Esophagus muscularis mucosa (tissue), 4 donors: ENCODE measurements around the gene SLC39A3. TPM values are rescaled to one million over a fixed set of nuclear protein-coding genes. Genes with fewer than 3 reads are reported as not detected.

Source experiments
- DNase-seq: peaks from one replicate; pipeline ENCODE4 v3.0.0-alpha.2; 2017; ENCODE audit errors: extremely low spot score
- H3K27ac ChIP-seq, 4 donors: fragments of 200-600 bp; sonication (generic); replicated peaks in 1 of 4; 1 replicate in 3 of 4; 2 replicates in 1 of 4; pipeline ENCODE4 v1.5.1; 2016 to 2019; ENCODE audit warnings: mild to moderate bottlenecking in 1 of 4
- H3K27me3 ChIP-seq, 4 donors: fragments of 200-600 bp; sonication (generic); one replicate each; pipeline versions ENCODE4 v1.5.1 to v1.6.0; 2016 to 2019
- H3K36me3 ChIP-seq, 4 donors: fragments of 200-600 bp; sonication (generic); one replicate each; pipeline ENCODE4 v1.5.1; 2016 to 2019
- H3K4me1 ChIP-seq, 4 donors: fragments of 200-600 bp; sonication (generic); one replicate each; pipeline ENCODE4 v1.5.1; 2016 to 2019
- H3K4me3 ChIP-seq, 4 donors: fragments of 200-600 bp; sonication (generic); 1 replicate in 2 of 4; 2 replicates in 2 of 4; pipeline ENCODE4 v1.5.1; 2016 to 2019; ENCODE audit warnings: mild to moderate bottlenecking in 4 of 4, moderate library complexity in 1 of 4
- H3K9me3 ChIP-seq, 4 donors: fragments of 200-600 bp; sonication (generic); 1 replicate in 3 of 4; 2 replicates in 1 of 4; pipeline ENCODE4 v1.5.1; 2016 to 2019
- EP300 ChIP-seq: sonication (generic); formaldehyde crosslinking; IDR thresholded peaks from one replicate; pipeline ENCODE4 v1.6.1; 2017; ENCODE audit warnings: antibody characterized with exemption
- POLR2A ChIP-seq: fragments of 450-650 bp; IDR thresholded peaks from one replicate; pipeline ENCODE4 v1.6.1; 2017; ENCODE audit warnings: antibody characterized with exemption, moderate library complexity, mild to moderate bottlenecking, low read depth
- POLR2AphosphoS5 ChIP-seq, 2 donors: sonication (generic); formaldehyde crosslinking; IDR thresholded peaks; one replicate each; pipeline ENCODE4 v1.6.1; 2017; ENCODE audit warnings: antibody characterized with exemption in 2 of 2
- WGBS: methylation state at CpG from one replicate; pipeline ENCODE4 v1.1.5; 2018; 5-methylcytosine and 5-hydroxymethylcytosine counted together
- intact Hi-C: fragments of 100-400 bp; cut with DNase I; formaldehyde crosslinking; loops from one replicate; pipeline ENCODE4 v1.15.1; 2023
- total RNA-seq, 4 donors: library from RNA; depleted of rRNA; stranded (reverse); fragments of >200 nt; gene quantifications; one replicate each; pipeline versions ENCODE4 v1.1.0 to v1.2.1, GENCODE V29; 2016
- TF ChIP-seq, protein P1 (sequence below), 3 experiments: fragments of 200-600 bp in 2 of 3; fragments of 450-650 bp in 1 of 3; sonication (generic) in 2 of 3; IDR thresholded peaks; one replicate each; pipeline ENCODE4 v1.5.1; 2017 to 2019; ENCODE audit warnings: antibody characterized with exemption in 3 of 3, mild to moderate bottlenecking in 2 of 3, moderate library complexity in 1 of 3

SLC39A3 gene
- total RNA-seq, 4 donors from 2014 or later = 31.6 to 36.9 (median 33.8) TPM

DNA sequence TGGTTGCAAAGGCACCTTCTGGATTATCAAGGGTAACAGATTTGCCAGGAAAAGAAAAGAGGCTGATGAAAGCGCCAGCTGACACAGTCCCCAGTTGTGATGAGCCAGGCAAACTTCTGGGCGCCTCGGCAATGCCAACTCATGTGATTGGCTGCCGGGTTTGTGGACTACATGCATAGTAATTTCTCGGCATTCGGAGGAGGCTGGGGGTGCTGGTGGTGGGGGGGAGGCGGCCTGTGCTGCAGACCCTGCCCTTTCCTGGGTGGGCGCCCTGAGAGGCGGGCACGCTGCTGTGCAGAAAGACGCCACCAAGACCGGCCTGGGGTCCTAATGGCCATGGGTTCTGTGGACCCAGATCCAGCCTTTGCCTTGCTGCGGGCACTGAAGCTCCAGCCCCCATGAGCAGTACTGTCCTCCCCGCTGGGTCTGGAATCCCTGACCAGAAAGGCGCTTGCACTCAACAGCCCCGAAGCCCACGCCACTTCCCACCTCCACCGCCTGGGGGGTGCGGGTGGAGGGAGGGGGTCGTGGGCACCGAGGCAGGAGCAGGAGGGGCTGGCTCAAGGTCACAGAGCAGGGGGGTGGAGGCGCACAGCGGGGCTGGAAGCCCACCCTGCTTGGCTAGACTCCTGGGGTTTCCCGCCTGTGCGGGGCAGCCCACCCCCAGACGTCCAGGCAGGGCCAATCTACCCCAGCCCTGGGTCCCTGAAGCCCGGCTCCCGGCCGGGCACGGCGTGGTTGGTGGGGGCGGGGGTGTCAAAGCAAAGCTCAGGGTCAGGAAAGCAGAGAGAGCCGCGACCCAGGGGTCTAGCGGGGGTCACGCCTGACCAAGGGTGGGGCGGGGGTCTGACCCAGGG is 19.7 kb downstream of the SLC39A3 start:
- Histone ChIP-seq H3K4me1 (peaks cover 28 to 46% (median 45%) of the 10 kb centered on the region in 4 donors), H3K36me3 (peaks cover 0 to 4% (median 0%) of the 10 kb centered on the region in 4 donors), H3K27ac (peak overlapping the region; percentile 52 to 75 (median 60)), H3K4me3 (peak overlapping the region; percentile 58 to 70 (median 64)), H3K9me3 (peaks cover 0 to 8% (median 6%) of the 10 kb centered on the region in 4 donors), H3K27me3 (peaks cover 0 to 64% (median 6%) of the 10 kb centered on the region in 4 donors)
- intact Hi-C loops = no loop called here
- no peak for DNase-seq
- no peak for TF ChIP-seq EP300
- TF ChIP-seq, protein P1, sequence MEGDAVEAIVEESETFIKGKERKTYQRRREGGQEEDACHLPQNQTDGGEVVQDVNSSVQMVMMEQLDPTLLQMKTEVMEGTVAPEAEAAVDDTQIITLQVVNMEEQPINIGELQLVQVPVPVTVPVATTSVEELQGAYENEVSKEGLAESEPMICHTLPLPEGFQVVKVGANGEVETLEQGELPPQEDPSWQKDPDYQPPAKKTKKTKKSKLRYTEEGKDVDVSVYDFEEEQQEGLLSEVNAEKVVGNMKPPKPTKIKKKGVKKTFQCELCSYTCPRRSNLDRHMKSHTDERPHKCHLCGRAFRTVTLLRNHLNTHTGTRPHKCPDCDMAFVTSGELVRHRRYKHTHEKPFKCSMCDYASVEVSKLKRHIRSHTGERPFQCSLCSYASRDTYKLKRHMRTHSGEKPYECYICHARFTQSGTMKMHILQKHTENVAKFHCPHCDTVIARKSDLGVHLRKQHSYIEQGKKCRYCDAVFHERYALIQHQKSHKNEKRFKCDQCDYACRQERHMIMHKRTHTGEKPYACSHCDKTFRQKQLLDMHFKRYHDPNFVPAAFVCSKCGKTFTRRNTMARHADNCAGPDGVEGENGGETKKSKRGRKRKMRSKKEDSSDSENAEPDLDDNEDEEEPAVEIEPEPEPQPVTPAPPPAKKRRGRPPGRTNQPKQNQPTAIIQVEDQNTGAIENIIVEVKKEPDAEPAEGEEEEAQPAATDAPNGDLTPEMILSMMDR (IDR thresholded peaks at IDR 0.05) = peak in 1 of 3 experiments; percentile 16
- 4% methylated on average over 7 of the region's 37 CpGs for WGBS

DNA sequence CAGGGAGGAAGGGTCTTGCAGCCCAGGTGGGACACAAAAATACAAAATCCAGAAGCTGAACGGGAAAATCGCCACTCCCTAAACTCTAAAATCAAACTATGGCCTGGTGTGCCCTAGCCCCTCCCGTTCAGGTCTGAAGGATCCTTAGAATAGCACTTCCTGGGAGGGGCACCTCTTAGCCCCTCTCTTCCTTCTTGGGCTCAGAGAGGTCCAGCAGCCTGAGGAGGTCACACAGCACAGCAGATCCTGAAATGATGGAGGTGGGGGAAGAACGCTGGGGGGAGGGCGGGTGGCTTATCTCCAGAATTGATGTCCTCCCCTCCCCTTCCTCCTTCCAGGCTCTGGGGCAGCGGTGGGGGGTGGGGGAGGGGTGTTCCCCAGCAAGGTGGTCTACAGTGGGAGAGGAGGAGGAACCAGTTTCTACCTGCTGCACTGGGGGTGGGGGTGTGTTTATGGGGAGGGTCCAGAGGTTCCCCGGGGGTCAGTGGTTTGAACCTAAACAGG is 20.5 kb downstream of the SLC39A3 start:
- Histone ChIP-seq H3K4me1 (peaks cover 28 to 46% (median 45%) of the 10 kb centered on the region in 4 donors), H3K27ac (peak overlapping the region in 1 of 4 donors; percentile 75), H3K4me3 (no peak overlapping the region), H3K27me3 (peaks cover 0 to 63% (median 6%) of the 10 kb centered on the region in 4 donors), H3K9me3 (peaks cover 0 to 11% (median 7%) of the 10 kb centered on the region in 4 donors), H3K36me3 (peaks cover 0 to 4% (median 0%) of the 10 kb centered on the region in 4 donors)
- DNase-seq = no peak
- TF ChIP-seq EP300 = no peak
- TF ChIP-seq, protein P1 (IDR thresholded peaks at IDR 0.05) = no peak
- TF ChIP-seq POLR2AphosphoS5 (IDR thresholded peaks at IDR 0.05) = no peak
- no peak for TF ChIP-seq POLR2A
- intact Hi-C loops = no loop called here
- 56% methylated on average over 6 of the region's 7 CpGs for WGBS

DNA sequence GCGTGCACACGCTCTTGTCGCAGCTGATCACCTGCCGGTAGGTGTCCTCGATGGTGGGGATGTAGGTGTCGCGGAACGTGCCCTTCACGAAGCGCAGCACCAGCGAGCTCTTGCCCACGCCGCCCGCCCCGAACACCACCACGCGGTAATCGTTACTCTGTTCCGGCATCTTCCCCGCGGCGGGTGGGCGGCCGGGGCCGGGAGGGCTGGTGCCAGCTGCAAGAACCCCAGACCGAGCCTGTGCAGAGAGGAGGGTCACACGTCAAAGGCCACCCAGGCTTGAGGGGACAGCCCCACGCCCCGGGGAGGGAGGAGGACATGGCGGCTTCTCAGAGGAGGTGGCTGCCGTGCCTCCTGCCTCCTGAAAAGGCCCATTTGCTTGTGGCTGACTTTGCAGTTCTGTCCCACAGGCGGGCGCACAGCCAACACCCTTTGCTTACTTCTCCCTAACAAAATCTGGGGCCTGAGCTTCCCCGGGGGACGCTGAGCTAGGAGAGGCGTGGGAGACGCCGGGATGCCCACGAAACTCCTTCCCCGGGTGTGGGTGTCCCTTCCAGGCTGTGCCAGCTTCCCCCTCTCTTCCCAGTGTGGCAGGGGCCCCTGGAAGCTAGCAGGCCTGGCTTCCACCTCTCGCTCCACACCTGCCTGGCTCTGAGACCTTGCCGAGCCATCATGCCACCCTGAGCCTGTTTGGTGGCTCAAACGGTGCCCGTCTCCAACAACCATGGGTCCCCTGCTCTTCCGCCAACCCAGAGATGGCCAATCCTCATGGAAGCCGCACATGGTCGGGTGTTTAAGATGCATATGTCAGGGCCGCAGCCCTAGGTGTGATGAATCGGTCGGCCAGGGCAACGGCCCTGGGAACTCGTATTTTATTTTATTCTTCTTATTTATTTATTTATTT is 21.9 kb downstream of the SLC39A3 start:
- no peak for TF ChIP-seq POLR2A
- TF ChIP-seq, protein P1 (IDR thresholded peaks at IDR 0.05) = no peak
- no peak for TF ChIP-seq POLR2AphosphoS5 (IDR thresholded peaks at IDR 0.05)
- no peak for TF ChIP-seq EP300
- Histone ChIP-seq H3K27ac (no peak overlapping the region), H3K9me3 (peaks cover 0 to 11% (median 7%) of the 10 kb centered on the region in 4 donors), H3K4me3 (no peak overlapping the region), H3K36me3 (peaks cover 0 to 4% (median 0%) of the 10 kb centered on the region in 4 donors), H3K4me1 (peaks cover 18 to 33% (median 32%) of the 10 kb centered on the region in 4 donors), H3K27me3 (peaks cover 0 to 56% (median 6%) of the 10 kb centered on the region in 4 donors)
- intact Hi-C loops = no loop called here
- no peak for DNase-seq
- 94% methylated on average over 19 of the region's 52 CpGs for WGBS

DNA sequence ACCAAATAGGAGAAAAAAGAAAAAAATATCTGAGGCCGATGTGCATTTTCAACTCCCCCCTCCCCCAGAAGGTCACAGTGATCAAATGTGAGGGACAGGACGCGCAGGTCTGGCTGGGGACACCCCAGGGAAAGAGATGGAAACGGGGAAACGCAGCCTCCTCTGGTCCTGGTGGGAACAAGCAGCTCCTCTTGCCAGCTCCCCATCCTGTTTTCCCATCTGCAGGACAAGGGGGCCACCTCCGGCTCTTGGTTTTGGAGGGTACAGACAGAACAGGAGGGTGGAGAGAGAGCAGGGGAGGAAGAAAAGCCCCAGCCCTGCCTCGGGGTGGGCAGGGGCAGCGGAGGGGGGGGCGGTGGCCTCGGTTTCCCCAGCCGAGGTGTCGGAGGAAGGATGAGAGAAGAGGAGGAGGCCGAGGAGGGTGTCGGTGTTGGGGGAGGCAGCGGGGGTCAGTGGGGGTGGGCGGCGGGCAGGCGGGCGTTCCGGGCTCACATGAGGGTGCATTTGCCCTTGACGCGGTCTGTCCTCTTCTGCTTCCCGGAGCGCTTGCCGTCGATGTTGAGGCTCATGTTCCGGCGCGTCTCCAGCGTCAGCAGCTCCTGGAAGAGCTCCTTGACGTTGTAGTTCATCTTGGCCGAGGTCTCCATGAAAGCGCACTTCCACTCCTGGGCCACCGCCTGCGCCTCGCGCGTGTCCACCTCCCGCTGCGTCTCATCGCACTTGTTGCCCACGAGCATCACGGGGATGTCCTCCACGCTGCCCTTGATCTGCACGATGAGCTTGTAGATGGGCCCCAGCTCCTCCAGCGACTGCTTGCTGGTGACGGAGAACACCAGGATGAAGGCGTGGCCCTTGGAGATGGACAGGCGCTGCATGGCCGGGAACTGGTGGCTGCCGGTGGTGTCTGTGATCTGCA is 22.8 kb downstream of the SLC39A3 start:
- peaks cover 14 to 24% (median 23%) of the 10 kb centered on the region in 4 donors for H3K4me1 ChIP-seq
- DNase-seq = no peak
- WGBS = 90% methylated on average over 45 of the region's 51 CpGs

More for the DNA sequence above, 22.8 kb downstream of the SLC39A3 start:
- TF ChIP-seq POLR2AphosphoS5 (IDR thresholded peaks at IDR 0.05) = no peak
- TF ChIP-seq, protein P1 (IDR thresholded peaks at IDR 0.05) = no peak
- TF ChIP-seq EP300 = no peak
- no peak for TF ChIP-seq POLR2A
- Histone ChIP-seq H3K36me3 (peaks cover 0 to 4% (median 0%) of the 10 kb centered on the region in 4 donors), H3K27ac (no peak overlapping the region), H3K9me3 (peaks cover 0 to 11% (median 7%) of the 10 kb centered on the region in 4 donors), H3K4me3 (no peak overlapping the region), H3K27me3 (peaks cover 0 to 47% (median 6%) of the 10 kb centered on the region in 4 donors)
- intact Hi-C loops = no loop called here
